Measurements from ENCODE around the gene SIGLEC12. TPM values are rescaled to one million over a fixed set of nuclear protein-coding genes. Genes with fewer than 3 reads are reported as not detected.
A peak's percentile ranks its signal among the peaks of the same experiment; 100 is the strongest.
"Not testable (repeated sequence)": the region's sequence is repeated elsewhere in the genome, so short reads cannot be mapped to it uniquely, and the experiment has no call there.

Gene SIGLEC12
- total RNA-seq, 1 donor from 2014 or later: not detected

GRCh38 chr19:51463976-51464581 is 37.5 kb downstream of the SIGLEC12 start:
- intact Hi-C loops (cut with DNase I); DNase-seq (ENCODE audit: low spot score): not testable (repeated sequence)
- ATAC-seq: peak; percentile 40

GRCh38 chr19:51462681-51463080 is 38.9 kb downstream of the SIGLEC12 start:
- DNase-seq (ENCODE audit: low spot score) (no peak), ATAC-seq (no peak)
- intact Hi-C loops (cut with DNase I): no loop called here

GRCh38 chr19:51462276-51462675 is 39.3 kb downstream of the SIGLEC12 start:
- DNase-seq (ENCODE audit: low spot score) (no peak), ATAC-seq (no peak)
- intact Hi-C loops (cut with DNase I): no loop called here

DNA sequence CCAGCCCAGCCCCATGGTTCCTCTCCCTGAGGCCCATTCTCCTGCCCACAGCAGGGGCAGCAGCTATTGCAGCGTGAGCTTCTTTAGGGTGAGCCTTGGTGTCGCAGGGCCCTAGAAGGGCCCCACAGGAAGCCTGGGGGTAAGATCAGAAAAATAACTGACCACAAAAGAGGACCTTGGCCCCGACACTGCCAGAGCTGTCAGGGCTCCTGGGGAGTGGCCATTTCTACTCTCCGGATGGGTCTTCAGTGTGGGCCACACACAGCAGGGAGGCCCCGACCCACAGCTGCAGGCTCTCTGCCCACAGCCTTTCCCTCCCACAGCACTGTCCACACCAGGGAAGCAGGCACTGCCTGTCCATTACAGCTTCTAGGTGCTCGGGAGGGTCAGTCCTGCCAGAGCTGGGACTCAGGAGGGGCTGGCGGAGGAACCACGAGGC is 39.9 kb downstream of the SIGLEC12 start:
- ATAC-seq (peak; percentile 79), DNase-seq (ENCODE audit: low spot score) (no peak)
- intact Hi-C loops (cut with DNase I): no loop called here

DNA sequence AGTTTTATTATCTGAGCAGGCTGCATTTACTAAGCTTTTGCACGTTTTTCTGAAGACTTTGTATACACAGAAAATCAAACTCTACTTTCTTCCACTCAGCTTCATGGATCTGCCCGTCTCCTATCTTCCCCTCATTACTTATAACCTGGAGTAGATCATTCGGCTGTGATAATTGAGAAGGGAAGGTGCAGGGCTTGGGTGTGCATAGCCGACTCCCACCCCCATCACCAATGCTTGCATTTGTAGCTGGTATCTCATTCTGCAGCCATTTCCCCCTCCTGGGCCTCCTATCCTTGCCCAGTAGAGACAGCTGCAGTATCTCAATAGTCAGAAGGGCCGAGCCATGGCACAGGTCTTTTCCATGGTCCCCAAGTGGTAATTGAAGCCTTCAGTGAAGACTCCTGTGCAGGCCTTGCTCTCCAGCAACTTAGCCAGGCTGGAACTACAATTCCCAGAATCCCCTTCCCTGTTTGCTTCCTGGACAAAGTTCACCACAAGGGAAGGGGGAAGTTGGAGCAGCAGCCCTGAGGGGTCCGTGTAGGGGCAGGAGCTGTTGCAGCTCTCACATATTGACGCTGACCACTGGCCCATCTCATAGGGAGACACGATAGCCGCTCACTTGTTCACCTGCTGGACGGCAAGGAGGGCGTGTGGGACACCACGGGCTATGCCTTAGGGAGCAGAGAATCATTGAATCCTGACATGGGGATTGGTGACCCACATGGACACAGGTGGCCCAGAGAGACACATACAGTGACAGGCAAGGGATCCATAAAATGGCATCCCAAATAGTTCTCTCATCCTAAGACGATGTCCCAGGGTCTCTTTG is 41.2 kb downstream of the SIGLEC12 start:
- intact Hi-C loops (cut with DNase I): no loop called here
- ATAC-seq: no peak

DNA sequence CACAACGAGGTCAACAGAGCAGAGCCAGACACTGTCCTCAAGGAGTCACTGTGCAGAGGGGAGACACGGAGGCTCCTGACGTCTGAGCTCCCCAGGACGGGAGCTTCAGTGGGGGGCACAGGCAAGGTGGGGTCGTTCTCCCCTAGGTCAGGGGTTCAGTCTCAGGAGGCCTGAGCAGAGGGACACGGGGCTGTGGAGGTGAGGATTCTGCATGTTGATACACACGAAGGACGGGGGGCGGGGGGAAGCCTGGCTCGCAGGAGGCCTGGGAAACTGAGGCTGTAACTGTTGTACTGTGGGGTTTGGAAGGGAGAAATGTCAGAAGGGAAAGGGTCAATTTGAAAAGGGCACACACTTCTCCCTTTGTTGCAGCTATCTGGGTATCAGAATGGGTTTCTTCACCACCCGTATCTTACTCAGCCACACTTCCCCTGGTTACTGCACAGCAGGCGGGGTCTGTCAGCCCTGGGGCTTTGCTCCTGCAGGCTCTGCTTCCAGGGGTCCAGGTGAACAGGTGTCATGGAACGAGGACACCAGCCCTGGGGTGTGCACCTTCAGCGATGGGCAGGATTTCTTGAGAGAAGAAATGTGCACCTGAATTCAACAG is 42.6 kb downstream of the SIGLEC12 start:
- intact Hi-C loops (cut with DNase I): no loop called here
- DNase-seq (ENCODE audit: low spot score) (no peak), ATAC-seq (no peak)

More for the DNA sequence above, 41.2 kb downstream of the SIGLEC12 start:
- peak; percentile 33 for DNase-seq (ENCODE audit: low spot score)

DNA sequence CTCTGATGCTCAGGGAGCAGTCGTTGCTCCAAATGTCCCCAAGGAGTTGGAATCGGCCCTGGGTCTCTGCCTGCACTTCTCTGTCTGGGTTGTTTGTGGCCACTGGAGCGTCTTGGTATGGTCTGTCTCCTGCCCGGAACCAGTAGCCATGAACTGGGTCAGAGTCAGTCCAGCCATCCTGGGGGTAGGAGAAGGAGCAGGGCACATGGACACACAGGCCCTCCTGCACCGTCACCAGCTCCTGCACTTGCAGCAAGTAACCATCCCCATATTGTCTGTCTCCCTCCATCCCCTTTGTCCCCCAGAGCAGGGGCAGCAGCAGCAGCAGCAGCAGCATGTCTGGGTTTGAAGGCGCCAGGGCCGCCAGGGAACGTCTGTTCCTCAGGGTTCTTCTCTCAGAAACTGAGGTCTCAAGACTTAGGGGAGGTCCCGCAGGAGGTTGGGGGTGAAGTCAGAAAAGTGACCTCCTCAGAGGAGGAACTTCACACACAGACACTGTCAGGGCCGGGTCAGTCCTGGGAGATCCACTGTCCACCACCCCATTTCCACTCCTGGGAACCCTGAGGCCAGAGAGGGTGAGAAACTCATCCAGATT is 43.5 kb downstream of the SIGLEC12 start, which contains the start of gene SIGLEC8:
Gene SIGLEC8 (minus strand): TSS at position 404 of the 595 bp plus-strand sequence. CDS start 67 bp downstream, at position 337.
- ATAC-seq (no peak), DNase-seq (ENCODE audit: low spot score) (no peak)
- intact Hi-C loops (cut with DNase I): no loop called here

GRCh38 chr19:51457351-51458013 is 44.1 kb downstream of the SIGLEC12 start:
- ATAC-seq: no peak
- intact Hi-C loops (cut with DNase I): no loop called here
- no peak for DNase-seq (ENCODE audit: low spot score)

- no peak for DNase-seq (ENCODE audit: low spot score)
- intact Hi-C loops (cut with DNase I): no loop called here
- ATAC-seq: peak; percentile 50
Measured at GRCh38 chr19:51456541-51457290, 44.9 kb downstream of the SIGLEC12 start.

DNA sequence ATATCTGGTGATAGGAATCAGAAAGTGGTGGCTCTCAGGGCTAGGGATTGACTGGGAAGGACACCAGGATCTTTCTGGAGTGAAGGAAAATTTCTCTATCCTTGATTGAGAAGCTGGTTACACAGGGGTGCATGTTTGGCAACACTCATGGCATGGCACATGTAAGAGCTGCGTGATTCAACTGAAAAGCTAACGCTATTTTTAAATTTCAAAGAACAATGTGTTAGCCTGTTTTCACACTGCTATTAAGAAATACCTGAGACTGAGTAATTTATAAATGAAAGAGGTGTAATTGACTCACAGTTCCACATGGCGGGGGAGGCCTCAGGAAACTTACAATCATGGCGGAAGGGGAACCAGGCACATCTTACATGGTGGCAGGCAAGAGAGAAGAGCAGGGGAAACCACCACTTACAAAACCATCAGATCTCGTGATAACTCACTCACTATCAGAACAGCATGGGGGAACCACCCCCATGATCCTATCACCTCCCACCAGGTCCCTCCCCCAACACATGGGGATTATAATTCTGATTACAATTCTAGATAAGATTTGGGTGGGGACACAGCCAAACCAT is 50.8 kb downstream of the SIGLEC12 start:
- intact Hi-C loops (cut with DNase I): no loop called here
- DNase-seq (ENCODE audit: low spot score) (no peak), ATAC-seq (no peak)

DNA sequence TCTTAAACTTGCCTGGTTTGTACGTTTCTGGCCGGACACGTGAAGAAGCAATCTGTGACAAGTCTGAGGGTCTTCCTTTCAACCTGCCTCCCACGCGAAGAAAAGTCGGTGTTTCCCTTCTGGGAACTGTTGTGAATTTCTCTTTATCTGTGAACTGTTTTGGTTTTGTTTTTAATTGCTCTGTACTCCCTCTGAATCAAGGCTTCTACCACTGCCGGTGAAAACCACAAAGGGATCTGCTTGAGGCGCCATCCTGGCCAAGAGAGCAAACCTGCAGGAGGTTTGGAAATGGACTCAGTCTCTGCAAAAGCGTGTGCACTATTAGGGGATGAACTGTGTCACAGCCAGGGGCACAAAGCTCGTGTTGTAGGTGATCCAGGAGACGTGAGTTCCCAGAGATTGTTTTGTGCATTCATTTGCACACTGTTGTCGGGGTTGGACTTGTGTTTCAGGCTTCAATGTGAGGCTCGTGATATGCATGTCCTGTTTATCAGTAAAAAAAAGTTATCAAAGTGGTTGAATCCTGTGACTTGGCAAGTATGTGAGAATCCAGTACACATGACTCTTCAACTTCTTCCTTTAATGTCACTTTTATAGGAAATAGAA is 53.1 kb downstream of the SIGLEC12 start:
- DNase-seq (ENCODE audit: low spot score) (no peak), ATAC-seq (no peak)
- intact Hi-C loops (cut with DNase I): no loop called here

DNA sequence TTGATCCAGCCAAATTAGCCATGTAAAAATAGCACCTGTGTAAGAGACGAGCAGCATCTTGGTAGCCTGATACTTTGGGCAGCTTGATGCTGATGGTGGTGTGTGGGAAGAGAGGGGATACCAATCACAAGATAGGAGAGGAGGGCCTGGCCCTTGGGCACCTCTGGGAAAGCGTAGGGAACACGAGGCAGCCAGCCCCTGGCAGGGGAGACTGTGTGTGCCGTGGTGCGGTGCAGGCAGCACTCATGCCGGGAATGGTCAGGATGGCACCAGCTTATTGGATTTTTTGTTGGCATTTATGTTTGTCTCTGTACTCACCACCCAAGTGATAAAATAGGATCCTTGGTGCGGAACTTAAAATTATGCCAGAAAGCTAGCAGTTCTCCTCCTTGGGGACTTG is 53.6 kb downstream of the SIGLEC12 start:
- ATAC-seq (no peak), DNase-seq (ENCODE audit: low spot score) (no peak)
- intact Hi-C loops (cut with DNase I): no loop called here

DNA sequence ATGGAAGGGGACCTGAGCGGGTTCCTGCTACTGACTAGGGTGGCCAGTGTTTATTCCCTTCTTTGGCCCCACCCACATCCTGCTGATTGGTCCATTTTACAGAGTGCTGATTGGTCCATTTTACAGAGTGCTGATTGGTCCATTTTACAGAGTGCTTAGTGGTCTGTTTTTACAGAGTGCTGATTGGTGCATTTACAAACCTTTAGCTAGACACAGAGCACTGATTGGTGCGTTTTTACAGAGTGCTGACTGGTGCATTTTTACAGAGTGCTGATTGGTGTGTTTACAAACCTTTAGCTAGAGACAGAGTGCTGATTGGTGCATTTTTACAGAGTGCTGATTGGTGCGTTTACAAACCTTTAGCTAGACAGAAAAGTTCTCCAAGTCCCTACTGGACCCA is 54.1 kb downstream of the SIGLEC12 start:
- intact Hi-C loops (cut with DNase I); ATAC-seq; DNase-seq (ENCODE audit: low spot score): not testable (repeated sequence)

GRCh38 chr19:51441410-51442390 is 59.9 kb downstream of the SIGLEC12 start:
- no peak for DNase-seq (ENCODE audit: low spot score)
- ATAC-seq: peak; percentile 15
- intact Hi-C loops (cut with DNase I): loop anchor here (5.0 kb wide), 1 partner anchor 1584 kb away; no protein-coding TSS in a partner anchor

Data from sciatic nerve (tissue), 2 donors.